Activated naive CD8-positive, alpha-beta T cell treated with anti-CD3 and anti-CD28 coated beads, Interleukin-2, amount 10 ng/mL, durations not matched to agents 7 days and 5 days (primary cell): ENCODE measurements around the gene PRKAG2. TPM values are rescaled to one million over a fixed set of nuclear protein-coding genes. Genes with fewer than 3 reads are reported as not detected.

Experiments used
- ATAC-seq: fragments of 150-1000 bp; cut with Tn5 transposase; one replicate; pipeline ENCODE4 v1.10.0; 2021; ENCODE audit warnings: low read depth, moderate library complexity
- POLR2A ChIA-PET: fragments of 350-600 bp; sonication (Branson Sonifier 250); formaldehyde crosslinking; loops from one replicate; lab custom pipeline; 2021; ENCODE audit warnings: antibody characterized with exemption; lab: Charles Lee
- DNase-seq: peaks from one replicate; pipeline ENCODE4 v3.0.0; 2021
- H3K27ac Mint-ChIP-seq: one replicate; pipeline ENCODE4 v1.8.0; 2022; ENCODE audit warnings: mild to moderate bottlenecking, mixed read lengths
- H3K27me3 Mint-ChIP-seq: one replicate; pipeline ENCODE4 v1.8.0; 2022; ENCODE audit warnings: mild to moderate bottlenecking, moderate library complexity, mixed read lengths
- H3K36me3 Mint-ChIP-seq: one replicate; pipeline ENCODE4 v1.8.0; 2021; ENCODE audit warnings: mild to moderate bottlenecking, mixed read lengths
- H3K4me1 Mint-ChIP-seq: one replicate; pipeline ENCODE4 v1.8.0; 2021; ENCODE audit warnings: mixed read lengths
- H3K4me3 Mint-ChIP-seq: one replicate; pipeline ENCODE4 v1.8.0; 2022; ENCODE audit warnings: mild to moderate bottlenecking, moderate library complexity, mixed read lengths
- H3K9me3 Mint-ChIP-seq: one replicate; pipeline ENCODE4 v1.8.0; 2021; ENCODE audit warnings: mixed read lengths
- total RNA-seq, 2 experiments: library from RNA; stranded (reverse); gene quantifications; one replicate each; pipeline ENCODE4 v1.2.3, GENCODE V29; 2021

Gene PRKAG2
- total RNA-seq, 2 experiments from 2014 or later: 29.0 to 38.9 TPM

GRCh38 chr7:151558575-151558974 is 318.3 kb downstream of the PRKAG2 start:
- no peak for ATAC-seq
- H3K9me3 Mint-ChIP-seq: no peaks in the 10 kb centered on the region
- POLR2A ChIA-PET: no interaction called here
- peaks cover 16% of the 10 kb centered on the region for H3K36me3 Mint-ChIP-seq
- no peak overlapping the region for H3K27ac Mint-ChIP-seq
- no peaks in the 10 kb centered on the region for H3K27me3 Mint-ChIP-seq
- peaks cover 5% of the 10 kb centered on the region for H3K4me1 Mint-ChIP-seq
- H3K4me3 Mint-ChIP-seq: no peak overlapping the region
- no peak for DNase-seq

GRCh38 chr7:151556592-151556991 is 320.3 kb downstream of the PRKAG2 start:
- ATAC-seq: no peak
- Mint-ChIP-seq H3K36me3 (peaks cover 12% of the 10 kb centered on the region), H3K9me3 (no peaks in the 10 kb centered on the region), H3K4me3 (no peak overlapping the region), H3K27me3 (no peaks in the 10 kb centered on the region), H3K27ac (no peak overlapping the region), H3K4me1 (peaks cover 5% of the 10 kb centered on the region)
- POLR2A ChIA-PET: no interaction called here
- no peak for DNase-seq

- H3K4me3 Mint-ChIP-seq: no peak overlapping the region
- POLR2A ChIA-PET: no interaction called here
- no peak overlapping the region for H3K27ac Mint-ChIP-seq
- ATAC-seq (no peak), DNase-seq (no peak)
- H3K27me3 Mint-ChIP-seq: no peaks in the 10 kb centered on the region
- no peaks in the 10 kb centered on the region for H3K9me3 Mint-ChIP-seq
- H3K4me1 Mint-ChIP-seq: no peaks in the 10 kb centered on the region
- H3K36me3 Mint-ChIP-seq: peaks cover 2% of the 10 kb centered on the region
Measured at GRCh38 chr7:151553356-151553755, 323.6 kb downstream of the PRKAG2 start.

GRCh38 chr7:151552352-151553028 is 324.4 kb downstream of the PRKAG2 start:
- DNase-seq (no peak), ATAC-seq (no peak)
- H3K4me1 Mint-ChIP-seq: no peaks in the 10 kb centered on the region
- H3K36me3 Mint-ChIP-seq: no peaks in the 10 kb centered on the region
- H3K4me3 Mint-ChIP-seq: no peak overlapping the region
- peaks cover 3% of the 10 kb centered on the region for H3K27me3 Mint-ChIP-seq
- POLR2A ChIA-PET: interaction anchor here (0.6 kb wide), 1 partner anchor 21 kb away, joined by 3 read pairs; no protein-coding TSS in a partner anchor
- H3K27ac Mint-ChIP-seq: no peak overlapping the region
- H3K9me3 Mint-ChIP-seq: no peaks in the 10 kb centered on the region

- POLR2A ChIA-PET: no interaction called here
- ATAC-seq: no peak
- H3K27me3 Mint-ChIP-seq: peaks cover 7% of the 10 kb centered on the region
- DNase-seq: no peak
- no peak overlapping the region for H3K27ac Mint-ChIP-seq
- peaks cover 4% of the 10 kb centered on the region for H3K4me1 Mint-ChIP-seq
- H3K9me3 Mint-ChIP-seq: no peaks in the 10 kb centered on the region
- H3K4me3 Mint-ChIP-seq: no peak overlapping the region
- no peaks in the 10 kb centered on the region for H3K36me3 Mint-ChIP-seq
Measured at GRCh38 chr7:151551820-151552219, 325.1 kb downstream of the PRKAG2 start.

GRCh38 chr7:151550656-151551286 is 326.1 kb downstream of the PRKAG2 start:
- Mint-ChIP-seq H3K4me1 (peaks cover 4% of the 10 kb centered on the region), H3K4me3 (no peak overlapping the region), H3K27ac (no peak overlapping the region), H3K36me3 (no peaks in the 10 kb centered on the region), H3K9me3 (no peaks in the 10 kb centered on the region), H3K27me3 (peaks cover 15% of the 10 kb centered on the region)
- ATAC-seq: no peak
- POLR2A ChIA-PET: no interaction called here
- DNase-seq: no peak

- ATAC-seq (no peak), DNase-seq (no peak)
- peaks cover 4% of the 10 kb centered on the region for H3K4me1 Mint-ChIP-seq
- no peak overlapping the region for H3K4me3 Mint-ChIP-seq
- peaks cover 24% of the 10 kb centered on the region for H3K27me3 Mint-ChIP-seq
- H3K9me3 Mint-ChIP-seq: no peaks in the 10 kb centered on the region
- no peak overlapping the region for H3K27ac Mint-ChIP-seq
- H3K36me3 Mint-ChIP-seq: no peaks in the 10 kb centered on the region
- POLR2A ChIA-PET: no interaction called here
Measured at GRCh38 chr7:151549644-151550043, 327.3 kb downstream of the PRKAG2 start.

- Mint-ChIP-seq H3K4me1 (peaks cover 4% of the 10 kb centered on the region), H3K4me3 (no peak overlapping the region), H3K27me3 (peaks cover 27% of the 10 kb centered on the region), H3K36me3 (no peaks in the 10 kb centered on the region), H3K9me3 (no peaks in the 10 kb centered on the region), H3K27ac (no peak overlapping the region)
- POLR2A ChIA-PET: no interaction called here
- DNase-seq: no peak
- ATAC-seq: no peak
Measured at GRCh38 chr7:151549083-151549482, 327.8 kb downstream of the PRKAG2 start.

- H3K9me3 Mint-ChIP-seq: no peaks in the 10 kb centered on the region
- DNase-seq (no peak), ATAC-seq (no peak)
- peaks cover 47% of the 10 kb centered on the region for H3K27me3 Mint-ChIP-seq
- H3K4me1 Mint-ChIP-seq: peaks cover 4% of the 10 kb centered on the region
- no peaks in the 10 kb centered on the region for H3K36me3 Mint-ChIP-seq
- POLR2A ChIA-PET: no interaction called here
- no peak overlapping the region for H3K4me3 Mint-ChIP-seq
- no peak overlapping the region for H3K27ac Mint-ChIP-seq
Measured at GRCh38 chr7:151544183-151544582, 332.7 kb downstream of the PRKAG2 start.

- H3K27ac Mint-ChIP-seq: no peak overlapping the region
- POLR2A ChIA-PET: interaction anchor here (0.7 kb wide), 1 partner anchor 16 kb away, joined by 4 read pairs; no protein-coding TSS in a partner anchor
- H3K27me3 Mint-ChIP-seq: peaks cover 50% of the 10 kb centered on the region
- H3K9me3 Mint-ChIP-seq: no peaks in the 10 kb centered on the region
- H3K4me3 Mint-ChIP-seq: no peak overlapping the region
- H3K36me3 Mint-ChIP-seq: no peaks in the 10 kb centered on the region
- H3K4me1 Mint-ChIP-seq: peaks cover 6% of the 10 kb centered on the region
- ATAC-seq (no peak), DNase-seq (no peak)
Measured at GRCh38 chr7:151542606-151543130, 334.2 kb downstream of the PRKAG2 start.

GRCh38 chr7:151541709-151542499 is 335.0 kb downstream of the PRKAG2 start:
- Mint-ChIP-seq H3K9me3 (no peaks in the 10 kb centered on the region), H3K27ac (no peak overlapping the region), H3K27me3 (peaks cover 45% of the 10 kb centered on the region), H3K4me3 (no peak overlapping the region), H3K36me3 (no peaks in the 10 kb centered on the region), H3K4me1 (peaks cover 2% of the 10 kb centered on the region)
- ATAC-seq: no peak
- no peak for DNase-seq
- POLR2A ChIA-PET: no interaction called here

- peaks cover 37% of the 10 kb centered on the region for H3K27me3 Mint-ChIP-seq
Measured at GRCh38 chr7:151540146-151540545, 336.8 kb downstream of the PRKAG2 start.

GRCh38 chr7:151539088-151539671 is 337.7 kb downstream of the PRKAG2 start:
- POLR2A ChIA-PET: interaction anchor here (0.6 kb wide), 1 partner anchor 20 kb away, joined by 3 read pairs; the partner anchor contains the start of gene RHEB
- DNase-seq: no peak
- Mint-ChIP-seq H3K27ac (no peak overlapping the region), H3K27me3 (peaks cover 30% of the 10 kb centered on the region), H3K9me3 (peaks cover 3% of the 10 kb centered on the region), H3K4me3 (no peak overlapping the region), H3K4me1 (peaks cover 2% of the 10 kb centered on the region), H3K36me3 (no peaks in the 10 kb centered on the region)
- no peak for ATAC-seq

More at GRCh38 chr7:151540146-151540545, 336.8 kb downstream of the PRKAG2 start:
- Mint-ChIP-seq H3K27ac (no peak overlapping the region), H3K36me3 (no peaks in the 10 kb centered on the region), H3K9me3 (peaks cover 3% of the 10 kb centered on the region), H3K4me1 (peaks cover 2% of the 10 kb centered on the region), H3K4me3 (no peak overlapping the region)
- POLR2A ChIA-PET: no interaction called here
- no peak for ATAC-seq
- DNase-seq: no peak
